ENCODE results near the gene IQCM.

- TF ChIP-seq GATA2 (IDR thresholded peaks at IDR 0.05; ENCODE audit: low read depth, low read length) (no peak), GATA3 (IDR thresholded peaks at IDR 0.05; ENCODE audit: low read depth, low read length) (no peak)
Observed at GRCh38 chr4:149728444-149728843, 87.2 kb downstream of the IQCM start.
